ENCODE results near the gene WDR87. TPM values are rescaled to one million over a fixed set of nuclear protein-coding genes. Genes with fewer than 3 reads are reported as not detected.
A peak's percentile ranks its signal among the peaks of the same experiment; 100 is the strongest.

Gene WDR87
- polyA plus RNA-seq, 2 of the 4 experiments (the other 2 are of a cell fraction): not detected

- no peak for TF ChIP-seq NPAS2 (CRISPR knock-in tag; IDR thresholded peaks at IDR 0.05; ENCODE audit: borderline replicate concordance)
- no peak for TF ChIP-seq MAFK (IDR thresholded peaks at IDR 0.05; ENCODE audit: partially characterized antibody)
- no peak for TF ChIP-seq KDM1A (IDR thresholded peaks at IDR 0.05; ENCODE audit: low read depth)
- no peak for TF ChIP-seq BHLHE40 (IDR thresholded peaks at IDR 0.05; ENCODE audit: low read depth, low read length)
- TF ChIP-seq TP53 (CRISPR knock-in tag; IDR thresholded peaks at IDR 0.05): no peak
- TF ChIP-seq HEYL (CRISPR knock-in tag; IDR thresholded peaks at IDR 0.05): no peak
- no peak for TF ChIP-seq HES2 (IDR thresholded peaks at IDR 0.05)
- no peak; the same call in 1 of the 2 replicates for TF ChIP-seq POLR2AphosphoS2 (conservative IDR thresholded peaks at IDR 0.05; ENCODE audit: low read length)
- TF ChIP-seq, protein P1, sequence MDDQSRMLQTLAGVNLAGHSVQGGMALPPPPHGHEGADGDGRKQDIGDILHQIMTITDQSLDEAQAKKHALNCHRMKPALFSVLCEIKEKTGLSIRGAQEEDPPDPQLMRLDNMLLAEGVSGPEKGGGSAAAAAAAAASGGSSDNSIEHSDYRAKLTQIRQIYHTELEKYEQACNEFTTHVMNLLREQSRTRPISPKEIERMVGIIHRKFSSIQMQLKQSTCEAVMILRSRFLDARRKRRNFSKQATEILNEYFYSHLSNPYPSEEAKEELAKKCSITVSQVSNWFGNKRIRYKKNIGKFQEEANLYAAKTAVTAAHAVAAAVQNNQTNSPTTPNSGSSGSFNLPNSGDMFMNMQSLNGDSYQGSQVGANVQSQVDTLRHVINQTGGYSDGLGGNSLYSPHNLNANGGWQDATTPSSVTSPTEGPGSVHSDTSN (IDR thresholded peaks at IDR 0.05): no peak
- no peak for TF ChIP-seq ESRRA (IDR thresholded peaks at IDR 0.05; ENCODE audit: borderline replicate concordance, low read length)
- TF ChIP-seq ZC3H11A (IDR thresholded peaks at IDR 0.05): no peak
- no peak for TF ChIP-seq EP300 (IDR thresholded peaks at IDR 0.05)
- no peak for TF ChIP-seq EHMT2 (IDR thresholded peaks at IDR 0.05; ENCODE audit: low read depth)
- no peak for TF ChIP-seq RNF2 (IDR thresholded peaks at IDR 0.05; ENCODE audit: borderline replicate concordance, low read depth)
- TF ChIP-seq, protein P2, sequence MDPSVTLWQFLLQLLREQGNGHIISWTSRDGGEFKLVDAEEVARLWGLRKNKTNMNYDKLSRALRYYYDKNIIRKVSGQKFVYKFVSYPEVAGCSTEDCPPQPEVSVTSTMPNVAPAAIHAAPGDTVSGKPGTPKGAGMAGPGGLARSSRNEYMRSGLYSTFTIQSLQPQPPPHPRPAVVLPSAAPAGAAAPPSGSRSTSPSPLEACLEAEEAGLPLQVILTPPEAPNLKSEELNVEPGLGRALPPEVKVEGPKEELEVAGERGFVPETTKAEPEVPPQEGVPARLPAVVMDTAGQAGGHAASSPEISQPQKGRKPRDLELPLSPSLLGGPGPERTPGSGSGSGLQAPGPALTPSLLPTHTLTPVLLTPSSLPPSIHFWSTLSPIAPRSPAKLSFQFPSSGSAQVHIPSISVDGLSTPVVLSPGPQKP (IDR thresholded peaks at IDR 0.05; ENCODE audit: low read depth, low read length): no peak
- no peak for TF ChIP-seq MAZ (IDR thresholded peaks at IDR 0.05; ENCODE audit: borderline replicate concordance, low read depth, low read length)
- no peak for TF ChIP-seq NR3C1 (IDR thresholded peaks at IDR 0.05)
- FAIRE-seq: no peak
- Histone ChIP-seq H3K27ac (peak overlapping the region; percentile 80 to 86), H3K4me3 (no peak overlapping the region), H3K9me3 (peaks cover 12% of the 10 kb centered on the region), H3K4me2 (peak overlapping the region; percentile 80), H3K4me1 (peaks cover 63% of the 10 kb centered on the region)
- POLR2A ChIA-PET: interaction anchor here (0.6 to 3.3 kb wide), 5 partner anchors 10 to 63 kb away, joined by 3 to 37 read pairs (median 5); no protein-coding TSS in a partner anchor
- peak in 1 of 2 experiments; percentile 22; a peak in 5 of 6 replicates for ATAC-seq
- DNase-seq (ENCODE audit: low read depth in 1 of 2, low spot score in 1 of 2): peak in 1 of 2 experiments; percentile 67
- CTCF ChIA-PET: interaction anchor here (0.7 to 1.7 kb wide), 6 partner anchors 10 to 59 kb away, joined by 3 to 5 read pairs (median 3); no protein-coding TSS in a partner anchor
- WGBS (ENCODE audit: missing lambda C conversion rate): 27% methylated on average over 4 of the region's 6 CpGs
Observed at GRCh38 chr19:37942516-37942902, 36.1 kb upstream of the WDR87 start.

GRCh38 chr19:37941782-37942515 lies 35.6 kb upstream of the WDR87 start:
- FAIRE-seq (peak; percentile 100), ATAC-seq (peak; percentile 70 to 84), DNase-seq (ENCODE audit: low read depth in 1 of 2, low spot score in 1 of 2) (peak; percentile 85 to 98)
- WGBS (ENCODE audit: missing lambda C conversion rate): 3% methylated on average over 12 of the region's 12 CpGs
- H3K9me3 ChIP-seq: peaks cover 18% of the 10 kb centered on the region
- ChIA-PET POLR2A (interaction anchor here (0.6 to 3.3 kb wide), 7 partner anchors 10 to 741 kb away, joined by 3 to 37 read pairs (median 5); no protein-coding TSS in a partner anchor), CTCF (interaction anchor here (0.7 to 1.7 kb wide), 6 partner anchors 10 to 59 kb away, joined by 3 to 5 read pairs (median 3); no protein-coding TSS in a partner anchor)
- peak overlapping the region; percentile 80 for H3K4me2 ChIP-seq
- H3K27ac ChIP-seq: peak overlapping the region; percentile 80 to 86
- peak overlapping the region; percentile 4; the same call in 2 of the 3 replicates for H3K4me3 ChIP-seq
- H3K4me1 ChIP-seq: peaks cover 61% of the 10 kb centered on the region
- TF ChIP-seq FOSB (CRISPR knock-in tag; IDR thresholded peaks at IDR 0.05) (0 out of 2 replicates have a peak, but pooled peaks have one; percentile 35), HES2 (IDR thresholded peaks at IDR 0.05) (peak; percentile 68), BCL3 (IDR thresholded peaks at IDR 0.05) (peak; percentile 89), MAFK (IDR thresholded peaks at IDR 0.05; ENCODE audit: partially characterized antibody) (peak; percentile 85), REST (IDR thresholded peaks at IDR 0.05) (no peak), NFE2L2 (conservative IDR thresholded peaks at IDR 0.05; ENCODE audit: low read length) (no peak; the same call in 1 of the 2 replicates), EHMT2 (IDR thresholded peaks at IDR 0.05; ENCODE audit: low read depth) (no peak), RFX5 (IDR thresholded peaks at IDR 0.05) (no peak), CBX8 (IDR thresholded peaks at IDR 0.05) (no peak), ESRRA (IDR thresholded peaks at IDR 0.05; ENCODE audit: borderline replicate concordance, low read length) (no peak; the same call in 1 of the 2 replicates), POLR2AphosphoS2 (conservative IDR thresholded peaks at IDR 0.05; ENCODE audit: low read length) (peak; percentile 68; the same call in 1 of the 2 replicates), CHD2 (IDR thresholded peaks at IDR 0.05; ENCODE audit: low read length, partially characterized antibody) (no peak)
- TF ChIP-seq, protein P3, sequence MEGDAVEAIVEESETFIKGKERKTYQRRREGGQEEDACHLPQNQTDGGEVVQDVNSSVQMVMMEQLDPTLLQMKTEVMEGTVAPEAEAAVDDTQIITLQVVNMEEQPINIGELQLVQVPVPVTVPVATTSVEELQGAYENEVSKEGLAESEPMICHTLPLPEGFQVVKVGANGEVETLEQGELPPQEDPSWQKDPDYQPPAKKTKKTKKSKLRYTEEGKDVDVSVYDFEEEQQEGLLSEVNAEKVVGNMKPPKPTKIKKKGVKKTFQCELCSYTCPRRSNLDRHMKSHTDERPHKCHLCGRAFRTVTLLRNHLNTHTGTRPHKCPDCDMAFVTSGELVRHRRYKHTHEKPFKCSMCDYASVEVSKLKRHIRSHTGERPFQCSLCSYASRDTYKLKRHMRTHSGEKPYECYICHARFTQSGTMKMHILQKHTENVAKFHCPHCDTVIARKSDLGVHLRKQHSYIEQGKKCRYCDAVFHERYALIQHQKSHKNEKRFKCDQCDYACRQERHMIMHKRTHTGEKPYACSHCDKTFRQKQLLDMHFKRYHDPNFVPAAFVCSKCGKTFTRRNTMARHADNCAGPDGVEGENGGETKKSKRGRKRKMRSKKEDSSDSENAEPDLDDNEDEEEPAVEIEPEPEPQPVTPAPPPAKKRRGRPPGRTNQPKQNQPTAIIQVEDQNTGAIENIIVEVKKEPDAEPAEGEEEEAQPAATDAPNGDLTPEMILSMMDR (IDR thresholded peaks at IDR 0.05): peak; percentile 18; the same call in 2 of the 3 replicates
